Measurements from ENCODE around the gene CTU1. TPM values are rescaled to one million over a fixed set of nuclear protein-coding genes. Genes with fewer than 3 reads are reported as not detected.

Gene CTU1
- total RNA-seq, 2 donors from 2014 or later, result 18.7 to 21.4 TPM

- Histone ChIP-seq H3K9me3 (no peaks in the 10 kb centered on the region), H3K27ac (peak overlapping the region; percentile 45 to 55), H3K4me3 (no peak overlapping the region), H3K4me1 (replicated peaks) (peaks cover 6% of the 10 kb centered on the region), H3K27me3 (replicated peaks; ENCODE audit: insufficient read depth) (no peaks in the 10 kb centered on the region), H3K36me3 (no peaks in the 10 kb centered on the region)
- DNase-seq (ENCODE audit: low spot score), result peak; percentile 85
- intact Hi-C loops (cut with DNase I), result no loop called here
- TF ChIP-seq POLR2AphosphoS5 (IDR thresholded peaks at IDR 0.05) (peak; percentile 86), POLR2A (IDR thresholded peaks at IDR 0.05) (no peak), CTCF (IDR thresholded peaks at IDR 0.05) (no peak)
- 26% methylated on average over 4 of the region's 4 CpGs for WGBS
Observed at GRCh38 chr19:51071095-51071405, 37.2 kb downstream of the CTU1 start.

- Histone ChIP-seq H3K4me3 (no peak overlapping the region), H3K27ac (peak overlapping the region; percentile 45 to 55), H3K36me3 (no peaks in the 10 kb centered on the region), H3K27me3 (replicated peaks; ENCODE audit: insufficient read depth) (no peaks in the 10 kb centered on the region), H3K4me1 (replicated peaks) (peaks cover 6% of the 10 kb centered on the region), H3K9me3 (no peaks in the 10 kb centered on the region)
- DNase-seq (ENCODE audit: low spot score), result no peak
- TF ChIP-seq CTCF (IDR thresholded peaks at IDR 0.05) (no peak), POLR2A (IDR thresholded peaks at IDR 0.05) (no peak), POLR2AphosphoS5 (IDR thresholded peaks at IDR 0.05) (no peak)
- 69% methylated on average over 5 of the region's 5 CpGs for WGBS
- intact Hi-C loops (cut with DNase I), result no loop called here
Observed at GRCh38 chr19:51070334-51071094, 37.7 kb downstream of the CTU1 start.

GRCh38 chr19:51066393-51067186 is 41.6 kb downstream of the CTU1 start:
- WGBS, result 63% methylated on average over 7 of the region's 7 CpGs

GRCh38 chr19:51065221-51065960 is 42.8 kb downstream of the CTU1 start:
- 26% methylated on average over 25 of the region's 25 CpGs for WGBS
- H3K36me3 ChIP-seq, result no peaks in the 10 kb centered on the region
- peaks cover 4% of the 10 kb centered on the region for H3K4me1 ChIP-seq (replicated peaks)
- intact Hi-C loops (cut with DNase I), result no loop called here
- no peaks in the 10 kb centered on the region for H3K27me3 ChIP-seq (replicated peaks; ENCODE audit: insufficient read depth)
- H3K4me3 ChIP-seq, result peak overlapping the region; percentile 5 to 21
- no peak overlapping the region for H3K27ac ChIP-seq
- DNase-seq (ENCODE audit: low spot score), result no peak
- H3K9me3 ChIP-seq, result no peaks in the 10 kb centered on the region
- no peak for TF ChIP-seq POLR2AphosphoS5 (IDR thresholded peaks at IDR 0.05)
- TF ChIP-seq POLR2A (IDR thresholded peaks at IDR 0.05), result no peak
- no peak for TF ChIP-seq CTCF (IDR thresholded peaks at IDR 0.05)

More at GRCh38 chr19:51066393-51067186, 41.6 kb downstream of the CTU1 start:
- DNase-seq (ENCODE audit: low spot score), result no peak
- Histone ChIP-seq H3K36me3 (no peaks in the 10 kb centered on the region), H3K27ac (no peak overlapping the region), H3K4me3 (no peak overlapping the region), H3K9me3 (no peaks in the 10 kb centered on the region), H3K27me3 (replicated peaks; ENCODE audit: insufficient read depth) (no peaks in the 10 kb centered on the region), H3K4me1 (replicated peaks) (peaks cover 6% of the 10 kb centered on the region)
- intact Hi-C loops (cut with DNase I), result no loop called here
- TF ChIP-seq POLR2AphosphoS5 (IDR thresholded peaks at IDR 0.05) (peak; percentile 48), POLR2A (IDR thresholded peaks at IDR 0.05) (no peak), CTCF (IDR thresholded peaks at IDR 0.05) (no peak)

Data from prostate gland (tissue), 2 donors.